Adrenal gland (tissue), 12 donors: ENCODE measurements around the gene LMNTD1. TPM values are rescaled to one million over a fixed set of nuclear protein-coding genes. Genes with fewer than 3 reads are reported as not detected.
A peak's percentile ranks its signal among the peaks of the same experiment; 100 is the strongest.

ENCODE experiments used
- DNase-seq, 7 donors: peaks; one replicate each; pipeline ENCODE4 v3.0.0-alpha.2; 2019 to 2020
- H3K27ac ChIP-seq, 5 donors: fragments of 200-600 bp; sonication (generic) in 4 of 5; 1 replicate in 3 of 5; 2 replicates in 2 of 5; pipeline versions ENCODE4 v1.5.1 to v1.8.0; 2016 to 2020; ENCODE audit warnings: mild to moderate bottlenecking in 1 of 5
- H3K27me3 ChIP-seq: fragments of 200-600 bp; 2 replicates; pipeline ENCODE4 v1.8.0; 2021
- H3K36me3 ChIP-seq, 2 donors: fragments of 200-600 bp; replicated peaks in 1 of 2; 1 replicate in 1 of 2; 2 replicates in 1 of 2; pipeline versions ENCODE4 v1.5.1 to v1.8.0; 2018 to 2022
- H3K4me1 ChIP-seq, 2 donors: fragments of 200-600 bp; replicated peaks in 1 of 2; 1 replicate in 1 of 2; 2 replicates in 1 of 2; pipeline versions ENCODE4 v1.5.1 to v1.8.0; 2018 to 2021
- H3K4me3 ChIP-seq, 4 donors: fragments of 200-600 bp; sonication (generic) in 3 of 4; one replicate each; pipeline ENCODE4 v1.5.1; 2016 to 2018
- H3K9me3 ChIP-seq, 3 donors: fragments of 200-600 bp; sonication (generic) in 1 of 3; replicated peaks in 1 of 3; 1 replicate in 2 of 3; 2 replicates in 1 of 3; pipeline versions ENCODE4 v1.5.1 to v1.8.0; 2016 to 2021
- POLR2A ChIP-seq, 2 donors: fragments of 450-650 bp; IDR thresholded peaks; one replicate each; pipeline ENCODE4 v1.6.1; 2017; ENCODE audit warnings: antibody characterized with exemption in 2 of 2, mild to moderate bottlenecking in 2 of 2, moderate library complexity in 1 of 2
- WGBS, 4 donors: extraction: QIAGEN DNeasy Blood & Tissue Kit in 2 of 4; methylation state at CpG; one replicate each; pipeline versions ENCODE4 v1.1.5 to v1.1.7; 2013 to 2017; 5-methylcytosine and 5-hydroxymethylcytosine counted together
- intact Hi-C, 2 donors: fragments of 100-400 bp; cut with DNase I; formaldehyde crosslinking; loops; one replicate each; pipeline versions ENCODE4 v1.14.1 to v1.15.0; 2022 to 2023
- polyA plus RNA-seq, 3 donors: library from polyadenylated mRNA; stranded (reverse); fragments of 200-250 nt in 2 of 3; fragments of 350-450 nt in 1 of 3; fragmentation: Illumina TruSeq in 1 of 3; extraction: RNeasy Lipid Tissue Mini Kit (QIAGEN cat#74804) in 1 of 3; gene quantifications; one replicate each; pipeline ENCODE4 v1.2.3, GENCODE V29; 2013 to 2014
- total RNA-seq, 9 donors: library from RNA; depleted of rRNA in 4 of 9; stranded (reverse); fragments of >200 nt in 4 of 9; fragments of 120-200 nt in 1 of 9; fragmentation: NEBNext Ultra II Directional in 1 of 9; extraction: Animal tissue kit (Norgen Biotek cat#: 25700) in 1 of 9; gene quantifications; one replicate each; pipeline versions ENCODE4 v1.1.0 to v1.2.4, GENCODE V29; 2013 to 2023
- TF ChIP-seq, protein P1 (sequence below), 6 experiments: fragments of 450-650 bp in 4 of 6; fragments of 200-600 bp in 2 of 6; sonication (generic) in 1 of 6; IDR thresholded peaks; 1 replicate in 5 of 6; 2 replicates in 1 of 6; pipeline versions ENCODE4 v1.5.1 to v1.8.0; 2016 to 2021; ENCODE audit warnings: antibody characterized with exemption in 6 of 6, mild to moderate bottlenecking in 2 of 6, moderate library complexity in 1 of 6
- donor health status: healthy with polysubstance abuse.
- donor health status: Bipolar disorder and iron deficiency.
- donor health status: DM: yes; HTN: yes; CAD: no.
- donor health status: DM: no; HTN: no; CAD: no.
- donor health status: DM: no; HTN: no; CAD: no.
- donor health status: DM: yes; HTN: yes; CAD: no.

LMNTD1 gene
- total and polyA plus RNA-seq, 12 donors = 0.27 to 4.9 (median 0.46) TPM; not detected in 9

DNA sequence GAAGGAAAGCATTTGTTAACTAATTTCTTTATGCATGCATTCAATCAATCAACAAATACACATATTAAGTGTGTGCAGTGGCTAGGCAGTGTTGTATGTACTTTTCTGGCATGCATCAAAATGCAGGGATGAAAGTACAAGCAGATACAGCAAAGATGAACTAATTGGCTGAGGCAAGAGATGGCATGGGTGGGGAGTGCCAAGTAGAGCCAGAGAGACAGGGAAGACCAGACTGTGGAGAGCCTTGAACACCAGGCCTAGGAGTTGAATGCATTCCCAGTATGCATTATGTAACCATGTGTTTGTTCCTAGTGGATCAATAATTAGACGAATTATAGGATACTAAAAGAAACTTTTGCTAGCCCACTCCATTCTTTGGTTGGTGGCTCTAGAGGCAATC lies 17.3 kb upstream of the LMNTD1 start:
- 66 to 82% (median 74%) methylated on average over 1 of the region's 1 CpG for WGBS, 4 donors
- Histone ChIP-seq H3K9me3 (no peaks in the 10 kb centered on the region), H3K4me1 (no peaks in the 10 kb centered on the region), H3K27me3 (no peaks in the 10 kb centered on the region), H3K27ac (no peak overlapping the region), H3K4me3 (no peak overlapping the region), H3K36me3 (no peaks in the 10 kb centered on the region)
- TF ChIP-seq, protein P1, sequence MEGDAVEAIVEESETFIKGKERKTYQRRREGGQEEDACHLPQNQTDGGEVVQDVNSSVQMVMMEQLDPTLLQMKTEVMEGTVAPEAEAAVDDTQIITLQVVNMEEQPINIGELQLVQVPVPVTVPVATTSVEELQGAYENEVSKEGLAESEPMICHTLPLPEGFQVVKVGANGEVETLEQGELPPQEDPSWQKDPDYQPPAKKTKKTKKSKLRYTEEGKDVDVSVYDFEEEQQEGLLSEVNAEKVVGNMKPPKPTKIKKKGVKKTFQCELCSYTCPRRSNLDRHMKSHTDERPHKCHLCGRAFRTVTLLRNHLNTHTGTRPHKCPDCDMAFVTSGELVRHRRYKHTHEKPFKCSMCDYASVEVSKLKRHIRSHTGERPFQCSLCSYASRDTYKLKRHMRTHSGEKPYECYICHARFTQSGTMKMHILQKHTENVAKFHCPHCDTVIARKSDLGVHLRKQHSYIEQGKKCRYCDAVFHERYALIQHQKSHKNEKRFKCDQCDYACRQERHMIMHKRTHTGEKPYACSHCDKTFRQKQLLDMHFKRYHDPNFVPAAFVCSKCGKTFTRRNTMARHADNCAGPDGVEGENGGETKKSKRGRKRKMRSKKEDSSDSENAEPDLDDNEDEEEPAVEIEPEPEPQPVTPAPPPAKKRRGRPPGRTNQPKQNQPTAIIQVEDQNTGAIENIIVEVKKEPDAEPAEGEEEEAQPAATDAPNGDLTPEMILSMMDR (IDR thresholded peaks at IDR 0.05) = no peak
- no peak for TF ChIP-seq POLR2A (IDR thresholded peaks at IDR 0.05)
- DNase-seq = no peak
- intact Hi-C loops = no loop called here

DNA sequence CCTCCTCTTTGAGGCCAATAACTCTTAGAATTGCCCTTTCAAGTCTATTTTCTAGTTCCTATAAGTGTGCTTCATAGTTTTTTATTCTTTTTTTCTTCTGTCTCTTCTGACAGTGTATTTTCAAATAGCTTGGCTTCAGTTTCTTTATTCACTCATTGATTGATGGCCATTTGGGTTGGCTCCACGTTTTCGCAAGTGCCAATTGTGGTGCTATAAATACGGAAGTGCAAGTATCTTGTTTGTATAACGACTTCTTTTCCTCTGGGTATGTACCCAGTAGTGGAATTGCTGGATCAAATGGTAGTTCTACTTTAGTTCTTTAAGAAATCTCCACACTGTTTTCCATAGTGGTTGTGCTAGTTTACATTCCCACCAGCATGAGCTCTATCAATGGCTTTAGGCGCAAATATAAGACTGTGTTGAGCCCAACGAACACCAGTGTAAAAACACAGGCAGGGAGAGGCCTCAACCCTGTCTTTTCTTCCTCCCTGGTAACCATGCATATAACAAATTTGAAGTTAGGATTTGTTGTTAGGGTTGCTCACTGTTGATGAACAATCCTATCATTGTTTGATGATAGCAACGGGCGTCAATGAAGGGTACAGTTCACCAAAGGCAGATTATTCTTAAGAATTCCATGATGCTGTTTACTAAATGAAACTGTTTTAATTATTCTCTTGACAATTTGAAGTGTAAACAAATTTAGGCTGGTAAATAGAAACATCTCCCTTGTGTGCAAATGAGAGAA lies 13.3 kb upstream of the LMNTD1 start:
- no peak for DNase-seq
- Histone ChIP-seq H3K27ac (no peak overlapping the region), H3K4me3 (no peak overlapping the region), H3K27me3 (no peaks in the 10 kb centered on the region), H3K36me3 (no peaks in the 10 kb centered on the region), H3K4me1 (no peaks in the 10 kb centered on the region), H3K9me3 (no peaks in the 10 kb centered on the region)
- intact Hi-C loops = no loop called here
- WGBS, 4 donors = 77 to 85% (median 80%) methylated on average over 8 of the region's 8 CpGs
- TF ChIP-seq, protein P1 (IDR thresholded peaks at IDR 0.05) = no peak
- TF ChIP-seq POLR2A (IDR thresholded peaks at IDR 0.05) = no peak

- DNase-seq = no peak
- intact Hi-C loops = loop anchor here in 1 of 2 donors (10.0 kb wide), 1 partner anchor 124 kb away; no protein-coding TSS in a partner anchor
- no peak overlapping the region for H3K27ac ChIP-seq
- H3K36me3 ChIP-seq = no peaks in the 10 kb centered on the region
- H3K27me3 ChIP-seq = no peaks in the 10 kb centered on the region
- TF ChIP-seq, protein P1 (IDR thresholded peaks at IDR 0.05) = no peak
- TF ChIP-seq POLR2A (IDR thresholded peaks at IDR 0.05) = no peak
- no peaks in the 10 kb centered on the region for H3K9me3 ChIP-seq
- H3K4me1 ChIP-seq = no peaks in the 10 kb centered on the region
- no peak overlapping the region for H3K4me3 ChIP-seq
- 86 to 89% (median 89%) methylated on average over 7 of the region's 7 CpGs for WGBS, 4 donors
These were observed 5.5 kb upstream of the LMNTD1 start for GRCh38 chr12:25558586-25558985.

DNA sequence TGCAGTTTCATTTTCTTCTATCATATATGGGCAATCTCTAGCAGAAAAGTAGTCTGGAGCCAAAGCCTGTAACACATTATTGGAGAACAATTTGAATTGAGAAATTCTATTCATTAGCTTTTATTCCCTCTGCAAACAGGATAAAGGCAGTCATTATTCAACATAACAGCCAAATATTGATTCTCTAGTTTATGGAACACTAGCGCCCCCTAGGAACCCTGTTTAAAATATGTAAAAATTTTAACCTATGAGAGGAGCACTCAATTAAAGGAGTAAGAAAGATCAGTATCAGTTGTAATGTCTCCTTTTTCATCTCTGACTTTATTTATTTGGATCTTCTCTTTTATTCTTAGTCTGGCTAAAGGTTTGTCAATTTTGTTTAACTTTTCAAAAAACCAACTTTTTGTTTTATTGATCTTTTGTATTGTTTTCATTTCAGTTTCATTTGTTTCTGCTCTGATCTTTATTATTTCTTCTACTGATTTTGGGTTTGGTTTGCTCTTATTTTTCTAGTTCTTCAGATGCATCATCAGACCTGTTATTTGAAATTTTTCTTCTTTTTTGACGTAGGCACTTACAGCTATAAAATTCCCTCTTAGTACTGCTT lies 4.8 kb upstream of the LMNTD1 start:
- no peak overlapping the region for H3K4me3 ChIP-seq
- DNase-seq = peak in 4 of 7 donors; percentile 14 to 58 (median 34)

More for the DNA sequence above, 4.8 kb upstream of the LMNTD1 start:
- intact Hi-C loops = loop anchor here in 1 of 2 donors (10.0 kb wide), 1 partner anchor 123 kb away; no protein-coding TSS in a partner anchor
- no peaks in the 10 kb centered on the region for H3K36me3 ChIP-seq
- H3K4me1 ChIP-seq = no peaks in the 10 kb centered on the region
- no peak for TF ChIP-seq POLR2A (IDR thresholded peaks at IDR 0.05)
- TF ChIP-seq, protein P1 (IDR thresholded peaks at IDR 0.05) = peak; percentile 38 to 57 (median 52)
- no peaks in the 10 kb centered on the region for H3K9me3 ChIP-seq
- 22 to 44% (median 41%) methylated on average over 2 of the region's 2 CpGs for WGBS, 4 donors
- no peaks in the 10 kb centered on the region for H3K27me3 ChIP-seq
- H3K27ac ChIP-seq = no peak overlapping the region
